IPS DF 6.9 (cell line): ENCODE measurements around the gene PARD3.

Source experiments
- DNase-seq: peaks from one replicate; pipeline ENCODE4 v3.0.0-alpha.2; 2013; ENCODE audit warnings: low read depth, low spot score
- H3K27ac ChIP-seq: one replicate; pipeline ENCODE4 v1.5.1; 2013; ENCODE audit warnings: low read length, control low read depth
- H3K27me3 ChIP-seq: 2 replicates; pipeline ENCODE4 v1.6.1; 2013; ENCODE audit warnings: mild to moderate bottlenecking, low read length; ENCODE audit not compliant: control insufficient read depth, insufficient read depth
- H3K36me3 ChIP-seq: 2 replicates; pipeline ENCODE4 v1.6.1; 2013; ENCODE audit warnings: low read length; ENCODE audit not compliant: control insufficient read depth, insufficient read depth
- H3K4me1 ChIP-seq: 2 replicates; pipeline ENCODE4 v1.6.1; 2013; ENCODE audit warnings: low read length; ENCODE audit not compliant: control insufficient read depth, insufficient read depth
- H3K4me3 ChIP-seq: 2 replicates; pipeline ENCODE4 v1.5.1; 2013; ENCODE audit warnings: mild to moderate bottlenecking, low read length
- H3K9me3 ChIP-seq: 2 replicates; pipeline ENCODE4 v1.6.1; 2013; ENCODE audit warnings: low read length, inconsistent platforms; ENCODE audit not compliant: control insufficient read depth, insufficient read depth
- WGBS: extraction: QIAGEN DNeasy Blood & Tissue Kit; methylation state at CpG from one replicate; pipeline ENCODE4 v1.1.7; 2013; ENCODE audit warnings: mixed read lengths, missing lambda C conversion rate; ENCODE audit not compliant: insufficient read length, insufficient coverage; 5-methylcytosine and 5-hydroxymethylcytosine counted together

Gene PARD3

DNA sequence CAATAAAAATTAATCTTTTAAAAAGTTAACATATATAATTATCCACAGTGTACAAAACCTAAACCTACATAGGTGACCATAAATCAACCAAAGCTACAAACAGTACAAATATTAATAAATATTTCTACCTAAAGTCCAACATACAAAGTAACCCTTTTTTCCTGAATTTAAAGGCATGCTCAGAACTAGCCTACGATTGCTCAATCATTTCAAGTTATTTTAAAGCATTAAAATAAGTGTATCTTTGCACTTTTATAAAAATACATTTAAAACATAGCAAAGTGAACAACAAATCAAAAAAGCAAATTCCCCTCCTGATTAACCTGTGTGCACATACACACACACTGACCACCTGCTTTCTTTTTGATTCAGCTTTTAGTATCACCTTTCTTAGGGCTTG lies 202.2 kb downstream of the PARD3 start:
- Histone ChIP-seq H3K36me3 (no peaks in the 10 kb centered on the region), H3K4me3 (no peak overlapping the region), H3K9me3 (no peaks in the 10 kb centered on the region), H3K4me1 (no peaks in the 10 kb centered on the region), H3K27ac (no peak overlapping the region), H3K27me3 (no peaks in the 10 kb centered on the region)
- WGBS, result no CpG with 5 or more reads among the region's 1 CpG
- DNase-seq, result no peak

DNA sequence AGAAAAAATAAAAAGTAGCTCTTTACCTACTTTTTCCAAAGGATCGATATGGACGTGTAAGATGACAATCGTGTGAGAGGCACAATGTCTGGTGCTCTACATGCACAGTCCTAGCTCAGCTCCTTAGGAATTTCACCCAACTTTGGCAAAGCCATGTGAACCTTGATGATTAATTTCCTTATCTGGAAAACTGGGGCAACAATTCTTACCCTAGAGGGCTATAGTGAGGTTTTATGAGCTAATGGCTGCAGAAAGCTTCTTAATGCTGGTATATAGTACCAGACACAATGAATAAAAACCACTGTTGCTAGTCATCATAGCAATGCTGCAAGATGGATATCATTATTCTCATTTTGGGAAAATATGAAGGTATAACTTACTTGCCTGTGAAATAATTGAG lies 202.7 kb downstream of the PARD3 start:
- H3K27ac ChIP-seq, result no peak overlapping the region
- H3K27me3 ChIP-seq, result no peaks in the 10 kb centered on the region
- H3K4me3 ChIP-seq, result no peak overlapping the region
- H3K4me1 ChIP-seq, result no peaks in the 10 kb centered on the region
- DNase-seq, result no peak
- WGBS, result no CpG with 5 or more reads among the region's 3 CpGs
- no peaks in the 10 kb centered on the region for H3K9me3 ChIP-seq
- H3K36me3 ChIP-seq, result no peaks in the 10 kb centered on the region

DNA sequence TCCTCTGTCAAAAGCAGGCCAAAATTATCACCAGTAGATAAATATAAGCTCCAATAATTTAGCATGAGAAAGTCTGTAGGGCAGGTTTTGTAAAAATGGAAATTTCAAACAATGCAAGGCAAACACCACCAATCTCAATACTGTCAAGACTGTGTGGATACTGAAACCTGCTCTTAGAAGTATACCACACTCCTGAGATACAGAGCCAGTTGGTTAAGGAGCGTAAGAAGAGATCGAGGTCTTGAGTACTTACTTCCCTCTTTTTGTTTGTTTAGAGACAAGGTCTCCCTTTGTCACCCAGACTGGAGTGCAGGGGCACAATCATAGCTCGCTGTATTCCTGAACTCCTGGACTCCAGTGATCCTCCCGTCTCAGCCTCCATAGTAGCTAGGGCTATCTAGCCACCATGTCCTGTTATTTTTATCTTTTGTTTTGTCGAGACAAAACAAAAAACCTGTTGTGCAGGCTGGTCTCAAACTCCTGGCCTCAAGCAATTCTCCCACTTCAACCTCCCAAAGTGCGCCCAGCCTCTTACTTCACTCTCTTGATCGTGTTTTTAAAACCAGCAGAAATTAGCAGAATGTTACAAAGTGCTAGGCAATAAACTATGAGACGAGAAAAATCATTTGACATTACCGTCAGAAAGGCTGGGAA lies 205.7 kb downstream of the PARD3 start:
- no peak overlapping the region for H3K4me3 ChIP-seq
- H3K27ac ChIP-seq, result no peak overlapping the region
- WGBS, result no CpG with 5 or more reads among the region's 9 CpGs
- H3K27me3 ChIP-seq, result no peaks in the 10 kb centered on the region
- H3K4me1 ChIP-seq, result no peaks in the 10 kb centered on the region
- no peaks in the 10 kb centered on the region for H3K9me3 ChIP-seq
- H3K36me3 ChIP-seq, result no peaks in the 10 kb centered on the region
- no peak for DNase-seq

DNA sequence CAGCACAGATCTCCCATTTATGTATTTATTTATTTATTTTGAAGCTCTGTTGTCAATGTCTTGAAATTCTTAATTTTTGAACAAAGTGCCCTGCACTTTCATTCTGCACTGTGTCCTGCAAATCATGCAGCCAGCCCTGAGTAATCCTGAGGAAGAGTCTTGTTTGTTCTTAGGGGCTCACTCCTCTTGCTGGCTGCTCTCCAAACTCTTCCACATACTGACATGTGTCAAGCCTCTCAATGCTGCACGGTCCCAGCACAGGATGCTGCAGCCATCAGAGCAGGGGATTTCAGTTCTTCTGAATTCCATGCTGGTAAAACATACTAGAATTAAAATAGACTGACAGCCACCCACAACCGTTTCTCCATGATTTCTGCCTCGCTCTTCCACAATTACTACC lies 207.2 kb downstream of the PARD3 start:
- Histone ChIP-seq H3K27ac (no peak overlapping the region), H3K4me1 (no peaks in the 10 kb centered on the region), H3K4me3 (no peak overlapping the region), H3K27me3 (no peaks in the 10 kb centered on the region), H3K9me3 (no peaks in the 10 kb centered on the region), H3K36me3 (no peaks in the 10 kb centered on the region)
- WGBS, result no CpG with 5 or more reads among the region's 3 CpGs
- no peak for DNase-seq

DNA sequence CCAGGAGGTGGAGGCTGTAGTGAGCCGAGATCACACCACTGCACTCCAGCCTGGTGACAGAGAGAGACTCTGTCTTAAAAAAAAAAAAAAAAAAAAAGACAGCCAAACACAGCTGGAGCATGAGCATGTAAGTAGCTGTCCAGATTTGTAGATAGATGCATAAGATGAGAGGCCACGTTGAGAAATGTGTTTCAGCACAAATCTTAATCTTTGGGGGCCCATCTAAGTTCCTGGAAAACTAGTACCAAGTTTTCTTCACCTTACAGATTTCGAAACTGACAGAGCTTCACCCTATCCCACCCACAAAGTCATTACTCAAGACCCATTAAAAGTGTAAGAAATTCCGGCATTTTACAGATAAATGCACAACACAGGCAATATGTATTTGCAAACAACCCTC lies 208.2 kb downstream of the PARD3 start:
- no CpG with 5 or more reads among the region's 4 CpGs for WGBS
- DNase-seq, result no peak
- no peaks in the 10 kb centered on the region for H3K9me3 ChIP-seq
- H3K27ac ChIP-seq, result no peak overlapping the region
- H3K27me3 ChIP-seq, result no peaks in the 10 kb centered on the region
- H3K4me3 ChIP-seq, result no peak overlapping the region
- no peaks in the 10 kb centered on the region for H3K36me3 ChIP-seq
- no peaks in the 10 kb centered on the region for H3K4me1 ChIP-seq

DNA sequence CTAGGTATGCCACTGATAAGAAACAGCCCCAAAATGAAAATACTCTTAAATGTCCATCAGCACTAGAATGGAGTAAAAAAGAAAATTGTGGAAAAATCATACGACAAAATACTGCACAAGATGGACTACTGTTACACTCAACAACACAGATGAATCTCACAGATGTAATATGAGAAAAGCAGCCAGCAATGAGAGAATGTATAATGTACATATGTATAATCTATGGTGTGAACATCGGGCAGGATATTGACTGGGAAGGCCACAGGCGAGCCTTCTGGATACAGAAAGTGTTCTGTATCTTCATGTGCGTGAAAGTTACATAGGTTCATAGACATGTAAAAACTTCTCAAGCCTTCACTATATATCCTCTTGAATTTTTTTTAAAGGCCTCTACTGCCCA lies 212.6 kb downstream of the PARD3 start:
- WGBS, result no CpG with 5 or more reads among the region's 4 CpGs
- no peak overlapping the region for H3K27ac ChIP-seq
- no peaks in the 10 kb centered on the region for H3K4me1 ChIP-seq
- H3K9me3 ChIP-seq, result no peaks in the 10 kb centered on the region
- no peaks in the 10 kb centered on the region for H3K36me3 ChIP-seq
- H3K27me3 ChIP-seq, result no peaks in the 10 kb centered on the region
- DNase-seq, result no peak
- no peak overlapping the region for H3K4me3 ChIP-seq

DNA sequence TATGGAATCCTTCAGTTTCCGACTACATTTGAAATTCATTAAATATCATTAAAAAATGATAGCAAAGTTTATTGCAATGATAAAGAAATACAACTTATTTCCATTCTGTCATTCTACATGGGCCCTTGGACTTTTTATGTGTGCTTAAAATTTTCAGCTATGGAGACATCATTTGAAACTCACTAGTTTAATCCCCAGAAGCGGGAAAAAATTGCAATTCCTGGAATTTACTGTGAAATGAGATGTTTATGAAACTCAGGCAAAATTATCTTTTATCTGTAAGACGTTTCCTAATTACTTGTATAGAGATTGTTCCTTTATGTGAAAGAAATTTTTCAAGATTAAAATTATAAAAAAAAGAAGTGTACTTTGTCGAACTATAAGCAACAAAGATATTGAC lies 213.4 kb downstream of the PARD3 start:
- no peak for DNase-seq
- H3K4me3 ChIP-seq, result no peak overlapping the region
- H3K4me1 ChIP-seq, result no peaks in the 10 kb centered on the region
- no peaks in the 10 kb centered on the region for H3K36me3 ChIP-seq
- no peaks in the 10 kb centered on the region for H3K9me3 ChIP-seq
- no peak overlapping the region for H3K27ac ChIP-seq
- H3K27me3 ChIP-seq, result no peaks in the 10 kb centered on the region
- no CpG with 5 or more reads among the region's 4 CpGs for WGBS

DNA sequence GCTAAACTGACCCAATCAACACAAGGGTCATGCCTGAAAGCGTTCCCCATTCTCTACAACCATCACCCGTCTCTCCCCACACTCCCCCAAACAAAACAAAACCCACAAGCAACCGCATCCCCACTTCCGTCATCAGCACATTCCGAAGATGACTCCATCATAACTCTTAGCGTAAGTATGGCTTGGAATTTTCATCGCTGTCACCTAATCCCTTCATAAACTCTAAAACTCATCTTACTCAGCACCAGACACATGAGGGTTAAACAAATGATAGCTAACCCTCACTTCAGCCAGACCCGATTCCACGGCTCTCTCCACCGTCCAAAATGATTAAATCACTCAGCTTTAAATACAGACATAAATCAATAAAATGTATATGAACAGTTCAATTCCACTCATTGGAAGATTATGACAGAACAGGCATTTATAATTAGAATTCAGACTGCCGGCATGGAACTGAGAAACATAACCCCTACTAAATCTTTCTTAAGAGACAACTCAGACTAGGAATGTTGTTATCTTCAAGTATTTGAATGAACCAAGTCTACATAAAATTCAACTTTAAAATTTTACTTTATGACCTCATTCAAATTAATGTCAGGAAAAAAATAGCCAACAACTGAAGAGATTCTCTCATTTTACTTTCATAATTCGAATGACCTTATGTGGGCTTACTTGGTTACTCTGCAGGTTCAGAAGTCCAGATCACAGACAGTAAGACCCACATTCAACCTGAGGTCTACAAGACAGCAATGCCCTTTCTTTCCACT lies 215.9 kb downstream of the PARD3 start:
- Histone ChIP-seq H3K27ac (no peak overlapping the region), H3K4me1 (no peaks in the 10 kb centered on the region), H3K27me3 (no peaks in the 10 kb centered on the region), H3K4me3 (no peak overlapping the region), H3K36me3 (no peaks in the 10 kb centered on the region), H3K9me3 (no peaks in the 10 kb centered on the region)
- WGBS, result 100% methylated on average over 5 of the region's 12 CpGs
- DNase-seq, result no peak

DNA sequence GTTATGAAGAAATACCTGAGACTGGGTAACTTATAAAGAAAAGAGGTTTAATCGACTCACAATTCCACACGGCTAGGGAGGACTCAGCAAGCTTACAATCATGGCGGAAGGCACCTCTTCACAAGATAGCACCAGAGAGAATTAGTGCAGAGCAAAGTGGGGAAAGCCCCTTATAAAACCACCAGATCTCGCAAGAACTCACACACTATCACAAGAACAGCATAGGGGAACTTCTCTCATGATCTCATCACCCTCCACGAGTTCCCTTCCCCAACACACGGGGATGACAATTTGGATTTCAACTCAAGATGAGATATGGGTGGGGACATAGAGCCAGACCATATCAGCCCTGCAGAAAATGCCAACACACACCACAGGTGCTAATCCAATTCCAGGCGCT lies 218.7 kb downstream of the PARD3 start:
- Histone ChIP-seq H3K36me3 (no peaks in the 10 kb centered on the region), H3K9me3 (no peaks in the 10 kb centered on the region; the same call in 1 of the 2 replicates), H3K27me3 (no peaks in the 10 kb centered on the region), H3K4me3 (no peak overlapping the region), H3K27ac (no peak overlapping the region), H3K4me1 (no peaks in the 10 kb centered on the region)
- no peak for DNase-seq
- no CpG with 5 or more reads among the region's 7 CpGs for WGBS

DNA sequence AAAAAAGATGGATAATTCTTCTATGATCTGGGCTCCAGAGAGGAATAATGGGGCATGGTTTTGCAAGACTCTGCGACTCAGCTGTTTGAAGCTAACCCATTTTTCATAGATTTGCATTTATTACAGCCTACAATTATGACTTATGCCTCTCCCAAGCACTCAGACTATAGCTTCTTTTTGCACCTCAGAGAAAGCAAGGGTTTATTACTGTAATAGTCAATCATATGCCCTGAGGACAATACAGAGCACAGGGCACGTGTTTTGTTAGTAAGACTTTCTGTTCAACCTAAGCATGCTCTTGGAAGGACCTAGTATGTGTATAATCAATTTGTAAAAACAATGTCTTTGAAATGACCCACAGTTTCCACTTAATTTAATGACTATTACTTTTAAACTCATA lies 221.2 kb downstream of the PARD3 start:
- WGBS, result no CpG with 5 or more reads among the region's 2 CpGs
- Histone ChIP-seq H3K4me1 (no peaks in the 10 kb centered on the region), H3K36me3 (no peaks in the 10 kb centered on the region), H3K27ac (no peak overlapping the region), H3K9me3 (no peaks in the 10 kb centered on the region; the same call in 1 of the 2 replicates), H3K4me3 (no peak overlapping the region), H3K27me3 (no peaks in the 10 kb centered on the region)
- no peak for DNase-seq
